H1 (cell line): ENCODE measurements around the gene CCIN.
"Not testable (repeated sequence)": the region's sequence is repeated elsewhere in the genome, so short reads cannot be mapped to it uniquely, and the experiment has no call there.

Source experiments
- CHD2 ChIP-seq: IDR thresholded peaks from 2 replicates; pipeline ENCODE4 v1.6.1; 2012; ENCODE audit warnings: low read length, improper control_type of control experiment
- EZH2 ChIP-seq: fragments of 200-600 bp; sonication (generic); IDR thresholded peaks from 2 replicates; pipeline ENCODE4 v1.7.1; 2012; ENCODE audit warnings: low read depth, mild to moderate bottlenecking, moderate library complexity, low read length, inconsistent platforms; ENCODE audit not compliant: severe bottlenecking
- SIN3A ChIP-seq, 2 experiments: IDR thresholded peaks in 1 of 2; conservative IDR thresholded peaks in 1 of 2; 2 replicates each; pipeline ENCODE4 v1.6.1; 2011 to 2012; ENCODE audit warnings: low read length in 2 of 2, improper control_type of control experiment in 1 of 2, low read depth in 1 of 2, mild to moderate bottlenecking in 1 of 2

DNA sequence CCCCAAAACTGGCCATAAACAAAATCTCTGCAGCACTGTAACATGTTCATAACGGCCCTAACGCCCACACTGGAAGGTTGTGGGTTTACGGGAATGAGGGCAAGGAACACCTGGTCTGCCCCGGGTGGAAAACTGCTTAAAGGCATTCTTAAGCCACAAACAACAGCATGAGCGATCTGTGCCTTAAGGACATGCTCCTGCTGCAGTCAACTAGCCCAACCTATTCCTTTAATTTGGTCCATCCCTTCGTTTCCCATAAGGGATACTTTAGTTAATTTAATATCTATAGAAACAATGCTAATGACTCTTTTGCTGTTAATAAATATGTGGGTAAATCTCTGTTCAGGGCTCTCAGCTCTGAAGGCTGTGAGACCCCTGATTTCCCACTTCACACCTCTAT is 11.1 kb downstream of the CCIN start:
- not testable (repeated sequence) for TF ChIP-seq CHD2; EZH2; SIN3A (conservative IDR thresholded peaks at IDR 0.05 in 1 of 2, IDR thresholded peaks at IDR 0.05 in 1 of 2; ENCODE audit: low read depth in 1 of 2, low read length in 2 of 2)
